Mucosa of rectum (tissue), 2 donors: ENCODE results near the gene USP36.

Experiments used
- H3K27ac ChIP-seq, 2 donors: one replicate each; pipeline ENCODE4 v1.7.0; 2013; ENCODE audit warnings: inconsistent platforms in 2 of 2, low read depth in 2 of 2, low read length in 2 of 2
- H3K27me3 ChIP-seq, 2 donors: one replicate each; pipeline ENCODE4 v1.7.0; 2013; ENCODE audit warnings: low read length in 2 of 2; ENCODE audit not compliant: control insufficient read depth in 2 of 2, insufficient read depth in 2 of 2
- H3K36me3 ChIP-seq, 2 donors: one replicate each; pipeline ENCODE4 v1.7.0; 2013; ENCODE audit warnings: low read length in 2 of 2; ENCODE audit not compliant: control insufficient read depth in 2 of 2, insufficient read depth in 2 of 2
- H3K4me1 ChIP-seq, 2 donors: one replicate each; pipeline ENCODE4 v1.7.0; 2013; ENCODE audit warnings: low read length in 2 of 2, mild to moderate bottlenecking in 1 of 2; ENCODE audit not compliant: control insufficient read depth in 2 of 2, insufficient read depth in 2 of 2
- H3K4me3 ChIP-seq, 2 donors: one replicate each; pipeline ENCODE4 v1.7.0; 2013; ENCODE audit warnings: low read length in 2 of 2
- H3K9ac ChIP-seq, 2 donors: one replicate each; pipeline ENCODE4 v1.7.0; 2013; ENCODE audit warnings: low read length in 2 of 2, low read depth in 1 of 2, mild to moderate bottlenecking in 1 of 2
- H3K9me3 ChIP-seq, 2 donors: one replicate each; pipeline ENCODE4 v1.7.0; 2013; ENCODE audit warnings: low read length in 2 of 2; ENCODE audit not compliant: control insufficient read depth in 2 of 2
- donor health status: healthy.
- donor health status: Normal muscosa, but diverticular disease.

Gene USP36

GRCh38 chr17:78747488-78747887 is 93.1 kb downstream of the USP36 start:
- Histone ChIP-seq H3K9me3 (no peaks in the 10 kb centered on the region), H3K9ac (no peak overlapping the region), H3K36me3 (no peaks in the 10 kb centered on the region), H3K4me3 (no peak overlapping the region), H3K4me1 (peaks cover 10 to 21% of the 10 kb centered on the region in 2 donors), H3K27ac (peak overlapping the region; percentile 27 to 83), H3K27me3 (no peaks in the 10 kb centered on the region)

- Histone ChIP-seq H3K9ac (no peak overlapping the region), H3K27me3 (no peaks in the 10 kb centered on the region), H3K4me1 (peaks cover 15 to 21% of the 10 kb centered on the region in 2 donors), H3K9me3 (no peaks in the 10 kb centered on the region), H3K4me3 (no peak overlapping the region), H3K36me3 (no peaks in the 10 kb centered on the region), H3K27ac (no peak overlapping the region)
Observed at GRCh38 chr17:78746949-78747269, 93.7 kb downstream of the USP36 start.

GRCh38 chr17:78746263-78746948 is 94.2 kb downstream of the USP36 start:
- Histone ChIP-seq H3K4me3 (no peak overlapping the region), H3K27me3 (no peaks in the 10 kb centered on the region), H3K9me3 (no peaks in the 10 kb centered on the region), H3K4me1 (peaks cover 20 to 21% of the 10 kb centered on the region in 2 donors), H3K9ac (no peak overlapping the region), H3K27ac (no peak overlapping the region), H3K36me3 (no peaks in the 10 kb centered on the region)
